ENCODE measurements around the gene REN. TPM values are rescaled to one million over a fixed set of nuclear protein-coding genes. Genes with fewer than 3 reads are reported as not detected.

The REN gene
- total and polyA plus RNA-seq, 2 experiments from 2014 or later = not detected

DNA sequence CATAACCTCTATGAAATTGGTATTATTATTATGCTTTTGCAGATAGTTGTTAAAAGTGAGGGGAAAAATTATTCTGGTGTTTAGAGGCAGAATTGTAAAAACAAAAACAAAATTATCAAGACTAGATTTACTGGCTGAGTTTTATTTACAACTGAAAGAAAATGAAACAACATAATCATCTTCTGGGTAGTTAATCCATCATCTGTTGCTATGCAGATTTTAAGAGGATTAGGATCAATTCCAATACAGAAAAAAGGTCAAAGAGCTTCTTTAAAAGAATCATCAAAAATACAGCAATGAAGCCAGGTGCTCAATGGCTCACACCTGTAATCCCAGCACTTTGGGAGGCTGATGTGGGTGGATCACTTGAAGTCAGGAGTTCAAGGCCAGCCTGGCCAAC lies 39.3 kb upstream of the REN start:
- H3F3A ChIP-seq (replicated peaks; ENCODE audit: low read depth) = peaks cover 5% of the 10 kb centered on the region; the same call in 1 of the 2 replicates
- no peak overlapping the region for H3K27ac ChIP-seq (ENCODE audit: low read depth)
- no peaks in the 10 kb centered on the region for H3K9me2 ChIP-seq (ENCODE audit: insufficient read depth)
- H3K27me3 ChIP-seq (ENCODE audit: insufficient read depth) = no peaks in the 10 kb centered on the region
- H3K79me2 ChIP-seq (replicated peaks; ENCODE audit: insufficient read depth) = no peaks in the 10 kb centered on the region
- no peak overlapping the region for H3K4me3 Mint-ChIP-seq
- H3K4me2 ChIP-seq = no peak overlapping the region
- no peak overlapping the region for H2AFZ ChIP-seq
- no peaks in the 10 kb centered on the region for H3K9me3 Mint-ChIP-seq
- TF ChIP-seq NANOG (IDR thresholded peaks at IDR 0.05; ENCODE audit: borderline replicate concordance) (no peak), CREB1 (CRISPR knock-in tag; IDR thresholded peaks at IDR 0.05; ENCODE audit: low read depth) (no peak), ZNF114 (CRISPR knock-in tag; IDR thresholded peaks at IDR 0.05) (no peak), POLR2AphosphoS5 (IDR thresholded peaks at IDR 0.05; ENCODE audit: low read depth) (no peak), EZH2phosphoT487 (IDR thresholded peaks at IDR 0.05; ENCODE audit: unreplicated experiment) (no peak)
- TF ChIP-seq, protein P1, sequence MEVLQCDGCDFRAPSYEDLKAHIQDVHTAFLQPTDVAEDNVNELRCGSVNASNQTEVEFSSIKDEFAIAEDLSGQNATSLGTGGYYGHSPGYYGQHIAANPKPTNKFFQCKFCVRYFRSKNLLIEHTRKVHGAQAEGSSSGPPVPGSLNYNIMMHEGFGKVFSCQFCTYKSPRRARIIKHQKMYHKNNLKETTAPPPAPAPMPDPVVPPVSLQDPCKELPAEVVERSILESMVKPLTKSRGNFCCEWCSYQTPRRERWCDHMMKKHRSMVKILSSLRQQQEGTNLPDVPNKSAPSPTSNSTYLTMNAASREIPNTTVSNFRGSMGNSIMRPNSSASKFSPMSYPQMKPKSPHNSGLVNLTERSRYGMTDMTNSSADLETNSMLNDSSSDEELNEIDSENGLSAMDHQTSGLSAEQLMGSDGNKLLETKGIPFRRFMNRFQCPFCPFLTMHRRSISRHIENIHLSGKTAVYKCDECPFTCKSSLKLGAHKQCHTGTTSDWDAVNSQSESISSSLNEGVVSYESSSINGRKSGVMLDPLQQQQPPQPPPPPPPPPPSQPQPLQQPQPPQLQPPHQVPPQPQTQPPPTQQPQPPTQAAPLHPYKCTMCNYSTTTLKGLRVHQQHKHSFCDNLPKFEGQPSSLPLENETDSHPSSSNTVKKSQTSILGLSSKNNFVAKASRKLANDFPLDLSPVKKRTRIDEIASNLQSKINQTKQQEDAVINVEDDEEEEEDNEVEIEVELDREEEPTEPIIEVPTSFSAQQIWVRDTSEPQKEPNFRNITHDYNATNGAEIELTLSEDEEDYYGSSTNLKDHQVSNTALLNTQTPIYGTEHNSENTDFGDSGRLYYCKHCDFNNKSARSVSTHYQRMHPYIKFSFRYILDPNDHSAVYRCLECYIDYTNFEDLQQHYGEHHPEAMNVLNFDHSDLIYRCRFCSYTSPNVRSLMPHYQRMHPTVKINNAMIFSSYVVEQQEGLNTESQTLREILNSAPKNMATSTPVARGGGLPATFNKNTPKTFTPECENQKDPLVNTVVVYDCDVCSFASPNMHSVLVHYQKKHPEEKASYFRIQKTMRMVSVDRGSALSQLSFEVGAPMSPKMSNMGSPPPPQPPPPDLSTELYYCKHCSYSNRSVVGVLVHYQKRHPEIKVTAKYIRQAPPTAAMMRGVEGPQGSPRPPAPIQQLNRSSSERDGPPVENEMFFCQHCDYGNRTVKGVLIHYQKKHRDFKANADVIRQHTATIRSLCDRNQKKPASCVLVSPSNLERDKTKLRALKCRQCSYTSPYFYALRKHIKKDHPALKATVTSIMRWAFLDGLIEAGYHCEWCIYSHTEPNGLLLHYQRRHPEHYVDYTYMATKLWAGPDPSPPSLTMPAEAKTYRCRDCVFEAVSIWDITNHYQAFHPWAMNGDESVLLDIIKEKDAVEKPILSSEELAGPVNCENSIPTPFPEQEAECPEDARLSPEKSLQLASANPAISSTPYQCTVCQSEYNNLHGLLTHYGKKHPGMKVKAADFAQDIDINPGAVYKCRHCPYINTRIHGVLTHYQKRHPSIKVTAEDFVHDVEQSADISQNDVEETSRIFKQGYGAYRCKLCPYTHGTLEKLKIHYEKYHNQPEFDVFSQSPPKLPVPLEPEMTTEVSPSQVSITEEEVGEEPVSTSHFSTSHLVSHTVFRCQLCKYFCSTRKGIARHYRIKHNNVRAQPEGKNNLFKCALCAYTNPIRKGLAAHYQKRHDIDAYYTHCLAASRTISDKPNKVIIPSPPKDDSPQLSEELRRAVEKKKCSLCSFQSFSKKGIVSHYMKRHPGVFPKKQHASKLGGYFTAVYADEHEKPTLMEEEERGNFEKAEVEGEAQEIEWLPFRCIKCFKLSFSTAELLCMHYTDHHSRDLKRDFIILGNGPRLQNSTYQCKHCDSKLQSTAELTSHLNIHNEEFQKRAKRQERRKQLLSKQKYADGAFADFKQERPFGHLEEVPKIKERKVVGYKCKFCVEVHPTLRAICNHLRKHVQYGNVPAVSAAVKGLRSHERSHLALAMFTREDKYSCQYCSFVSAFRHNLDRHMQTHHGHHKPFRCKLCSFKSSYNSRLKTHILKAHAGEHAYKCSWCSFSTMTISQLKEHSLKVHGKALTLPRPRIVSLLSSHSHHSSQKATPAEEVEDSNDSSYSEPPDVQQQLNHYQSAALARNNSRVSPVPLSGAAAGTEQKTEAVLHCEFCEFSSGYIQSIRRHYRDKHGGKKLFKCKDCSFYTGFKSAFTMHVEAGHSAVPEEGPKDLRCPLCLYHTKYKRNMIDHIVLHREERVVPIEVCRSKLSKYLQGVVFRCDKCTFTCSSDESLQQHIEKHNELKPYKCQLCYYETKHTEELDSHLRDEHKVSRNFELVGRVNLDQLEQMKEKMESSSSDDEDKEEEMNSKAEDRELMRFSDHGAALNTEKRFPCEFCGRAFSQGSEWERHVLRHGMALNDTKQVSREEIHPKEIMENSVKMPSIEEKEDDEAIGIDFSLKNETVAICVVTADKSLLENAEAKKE (CRISPR knock-in tag; IDR thresholded peaks at IDR 0.05) = no peak
- peaks cover 3% of the 10 kb centered on the region; the same call in 2 of the 3 replicates for H3K4me1 Mint-ChIP-seq
- H3K36me3 Mint-ChIP-seq (ENCODE audit: low read depth) = no peaks in the 10 kb centered on the region
- ATAC-seq (no peak), DNase-seq (ENCODE audit: low spot score) (no peak)
- no peaks in the 10 kb centered on the region; the same call in none of the 2 replicates for H4K20me1 ChIP-seq (replicated peaks; ENCODE audit: insufficient read depth)
- no peak overlapping the region for H3K4me3 ChIP-seq
- peaks cover 2% of the 10 kb centered on the region for H3K27me3 Mint-ChIP-seq (ENCODE audit: insufficient read depth, low read depth, poor library complexity)
- H3K4me1 ChIP-seq (ENCODE audit: insufficient read depth) = no peaks in the 10 kb centered on the region
- H3K36me3 ChIP-seq (ENCODE audit: insufficient read depth) = no peaks in the 10 kb centered on the region
- H3K27ac Mint-ChIP-seq = no peak overlapping the region

DNA sequence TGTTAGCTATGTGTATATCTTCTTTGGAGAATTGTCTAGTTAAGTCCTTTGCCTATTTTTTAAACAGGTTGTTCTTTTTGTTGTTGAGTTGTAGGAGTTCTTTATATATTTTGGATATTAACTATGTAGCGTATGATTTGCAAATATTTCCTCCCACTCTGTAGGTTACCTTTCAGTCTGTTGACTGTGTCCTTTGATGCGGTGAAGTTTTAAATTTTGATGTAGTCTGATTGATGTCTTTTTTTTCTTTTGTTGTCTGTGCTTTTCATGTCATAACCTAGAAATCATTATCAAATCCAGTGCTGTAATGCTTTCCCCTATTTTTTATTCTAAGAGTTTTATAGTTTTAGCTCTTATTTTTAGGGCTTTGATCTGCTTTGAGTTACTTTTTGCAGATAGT lies 38.8 kb upstream of the REN start:
- Histone ChIP-seq H3K4me3 (no peak overlapping the region), H4K20me1 (replicated peaks; ENCODE audit: insufficient read depth) (no peaks in the 10 kb centered on the region; the same call in none of the 2 replicates), H2AFZ (no peak overlapping the region), H3F3A (replicated peaks; ENCODE audit: low read depth) (peaks cover 5% of the 10 kb centered on the region; the same call in 1 of the 2 replicates), H3K27me3 (ENCODE audit: insufficient read depth) (no peaks in the 10 kb centered on the region), H3K4me1 (ENCODE audit: insufficient read depth) (no peaks in the 10 kb centered on the region), H3K79me2 (replicated peaks; ENCODE audit: insufficient read depth) (no peaks in the 10 kb centered on the region), H3K4me2 (no peak overlapping the region), H3K36me3 (ENCODE audit: insufficient read depth) (no peaks in the 10 kb centered on the region), H3K27ac (ENCODE audit: low read depth) (no peak overlapping the region), H3K9me2 (ENCODE audit: insufficient read depth) (no peaks in the 10 kb centered on the region)
- ATAC-seq (no peak), DNase-seq (ENCODE audit: low spot score) (no peak)
- H3K4me3 Mint-ChIP-seq = no peak overlapping the region
- H3K27me3 Mint-ChIP-seq (ENCODE audit: insufficient read depth, low read depth, poor library complexity) = peaks cover 2% of the 10 kb centered on the region
- H3K36me3 Mint-ChIP-seq (ENCODE audit: low read depth) = no peaks in the 10 kb centered on the region
- H3K27ac Mint-ChIP-seq = no peak overlapping the region
- H3K9me3 Mint-ChIP-seq = no peaks in the 10 kb centered on the region
- peaks cover 3% of the 10 kb centered on the region; the same call in 2 of the 3 replicates for H3K4me1 Mint-ChIP-seq
- no peak for TF ChIP-seq EZH2phosphoT487 (IDR thresholded peaks at IDR 0.05; ENCODE audit: unreplicated experiment)
- TF ChIP-seq, protein P2, sequence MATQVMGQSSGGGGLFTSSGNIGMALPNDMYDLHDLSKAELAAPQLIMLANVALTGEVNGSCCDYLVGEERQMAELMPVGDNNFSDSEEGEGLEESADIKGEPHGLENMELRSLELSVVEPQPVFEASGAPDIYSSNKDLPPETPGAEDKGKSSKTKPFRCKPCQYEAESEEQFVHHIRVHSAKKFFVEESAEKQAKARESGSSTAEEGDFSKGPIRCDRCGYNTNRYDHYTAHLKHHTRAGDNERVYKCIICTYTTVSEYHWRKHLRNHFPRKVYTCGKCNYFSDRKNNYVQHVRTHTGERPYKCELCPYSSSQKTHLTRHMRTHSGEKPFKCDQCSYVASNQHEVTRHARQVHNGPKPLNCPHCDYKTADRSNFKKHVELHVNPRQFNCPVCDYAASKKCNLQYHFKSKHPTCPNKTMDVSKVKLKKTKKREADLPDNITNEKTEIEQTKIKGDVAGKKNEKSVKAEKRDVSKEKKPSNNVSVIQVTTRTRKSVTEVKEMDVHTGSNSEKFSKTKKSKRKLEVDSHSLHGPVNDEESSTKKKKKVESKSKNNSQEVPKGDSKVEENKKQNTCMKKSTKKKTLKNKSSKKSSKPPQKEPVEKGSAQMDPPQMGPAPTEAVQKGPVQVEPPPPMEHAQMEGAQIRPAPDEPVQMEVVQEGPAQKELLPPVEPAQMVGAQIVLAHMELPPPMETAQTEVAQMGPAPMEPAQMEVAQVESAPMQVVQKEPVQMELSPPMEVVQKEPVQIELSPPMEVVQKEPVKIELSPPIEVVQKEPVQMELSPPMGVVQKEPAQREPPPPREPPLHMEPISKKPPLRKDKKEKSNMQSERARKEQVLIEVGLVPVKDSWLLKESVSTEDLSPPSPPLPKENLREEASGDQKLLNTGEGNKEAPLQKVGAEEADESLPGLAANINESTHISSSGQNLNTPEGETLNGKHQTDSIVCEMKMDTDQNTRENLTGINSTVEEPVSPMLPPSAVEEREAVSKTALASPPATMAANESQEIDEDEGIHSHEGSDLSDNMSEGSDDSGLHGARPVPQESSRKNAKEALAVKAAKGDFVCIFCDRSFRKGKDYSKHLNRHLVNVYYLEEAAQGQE (IDR thresholded peaks at IDR 0.05; ENCODE audit: unreplicated experiment) = no peak
- no peak for TF ChIP-seq JUNB (IDR thresholded peaks at IDR 0.05; ENCODE audit: unreplicated experiment)

Measured in GM23338 (cell line).